ENCODE measurements around the gene SLC29A3.

The SLC29A3 gene

GRCh38 chr10:71392292-71392691, 73.2 kb downstream of the SLC29A3 start:
- no peak overlapping the region for H3K4me3 ChIP-seq (ENCODE audit: control insufficient read depth, low read depth, low read length)
- DNase-seq (ENCODE audit: low read depth): no peak
- TF ChIP-seq CTCF (conservative IDR thresholded peaks at IDR 0.05; ENCODE audit: control insufficient read depth, insufficient read depth, low read depth, low read length): no peak

GRCh38 chr10:71392791-71393781, 74.0 kb downstream of the SLC29A3 start:
- DNase-seq (ENCODE audit: low read depth): no peak
- no peak overlapping the region for H3K4me3 ChIP-seq (ENCODE audit: control insufficient read depth, low read depth, low read length)
- TF ChIP-seq CTCF (conservative IDR thresholded peaks at IDR 0.05; ENCODE audit: control insufficient read depth, insufficient read depth, low read depth, low read length): no peak

- DNase-seq (ENCODE audit: low read depth): no peak
- H3K4me3 ChIP-seq (ENCODE audit: control insufficient read depth, low read depth, low read length): no peak overlapping the region
- no peak for TF ChIP-seq CTCF (conservative IDR thresholded peaks at IDR 0.05; ENCODE audit: control insufficient read depth, insufficient read depth, low read depth, low read length)
These were observed 74.9 kb downstream of the SLC29A3 start for GRCh38 chr10:71393841-71394475.

- no peak overlapping the region for H3K4me3 ChIP-seq (ENCODE audit: control insufficient read depth, low read depth, low read length)
- no peak for DNase-seq (ENCODE audit: low read depth)
- TF ChIP-seq CTCF (conservative IDR thresholded peaks at IDR 0.05; ENCODE audit: control insufficient read depth, insufficient read depth, low read depth, low read length): no peak
These were observed 76.0 kb downstream of the SLC29A3 start for GRCh38 chr10:71394926-71395562.

- TF ChIP-seq CTCF (conservative IDR thresholded peaks at IDR 0.05; ENCODE audit: control insufficient read depth, insufficient read depth, low read depth, low read length): peak; percentile 14
- no peak for DNase-seq (ENCODE audit: low read depth)
- no peak overlapping the region for H3K4me3 ChIP-seq (ENCODE audit: control insufficient read depth, low read depth, low read length)
These were observed 76.6 kb downstream of the SLC29A3 start for GRCh38 chr10:71395621-71396020.

- no peak overlapping the region for H3K4me3 ChIP-seq (ENCODE audit: control insufficient read depth, low read depth, low read length)
- no peak for TF ChIP-seq CTCF (conservative IDR thresholded peaks at IDR 0.05; ENCODE audit: control insufficient read depth, insufficient read depth, low read depth, low read length)
- DNase-seq (ENCODE audit: low read depth): no peak
These were observed 77.1 kb downstream of the SLC29A3 start for GRCh38 chr10:71396084-71396710.

Measured in fibroblast of mammary gland (primary cell).